GM18909 (cell line): Measurements from ENCODE around the gene GLTP.

Source experiments
- ATAC-seq: cut with Tn5 transposase; IDR thresholded peaks from one replicate; pipeline ENCODE4 v1.9.1; 2021; ENCODE audit warnings: mild to moderate bottlenecking; ENCODE audit not compliant: unreplicated experiment, poor library complexity

Gene GLTP

GRCh38 chr12:109807954-109808643 lies 72.2 kb downstream of the GLTP start:
- ATAC-seq = no peak

- ATAC-seq = no peak
These were observed 75.2 kb downstream of the GLTP start for GRCh38 chr12:109804820-109805761.

GRCh38 chr12:109803678-109804077 lies 76.7 kb downstream of the GLTP start:
- ATAC-seq = no peak

GRCh38 chr12:109802828-109803227 lies 77.5 kb downstream of the GLTP start:
- no peak for ATAC-seq
